ENCODE data around the gene UQCC5. TPM values are rescaled to one million over a fixed set of nuclear protein-coding genes. Genes with fewer than 3 reads are reported as not detected.
"Not testable (repeated sequence)": the region's sequence is repeated elsewhere in the genome, so short reads cannot be mapped to it uniquely, and the experiment has no call there.

Gene UQCC5
- total and polyA plus RNA-seq, 4 donors, result 4.5 to 14.0 (median 8.1) TPM

- peak overlapping the region in 1 of 2 donors; percentile 49 for H3K27ac ChIP-seq (ENCODE audit: low read depth in 1 of 2, low read length in 2 of 2)
- WGBS, 2 donors, result 75 to 81% methylated on average over 9 of the region's 9 CpGs
- ATAC-seq (ENCODE audit: low FRiP score) (no peak), DNase-seq (peak; percentile 42 to 51)
- H3K4me3 ChIP-seq (ENCODE audit: low read length in 2 of 2), result no peak overlapping the region
- no peaks in the 10 kb centered on the region for H3K4me1 ChIP-seq (ENCODE audit: control insufficient read depth in 1 of 2, insufficient read depth in 2 of 2, low read length in 2 of 2)
- H3K27me3 ChIP-seq (ENCODE audit: control insufficient read depth in 1 of 2, insufficient read depth in 2 of 2, low read length in 1 of 2), result no peaks in the 10 kb centered on the region
- no peaks in the 10 kb centered on the region for H3K9me3 ChIP-seq (ENCODE audit: control insufficient read depth, low read length)
- intact Hi-C loops (cut with DNase I), result loop anchor here (5.0 kb wide), 2 partner anchors 39 to 54 kb away; no protein-coding TSS in a partner anchor
- H3K36me3 ChIP-seq (ENCODE audit: control insufficient read depth in 1 of 2, insufficient read depth in 2 of 2, low read length in 1 of 2), result no peaks in the 10 kb centered on the region
These were observed 10.5 kb upstream of the UQCC5 start for GRCh38 chr3:52525680-52526561.

DNA sequence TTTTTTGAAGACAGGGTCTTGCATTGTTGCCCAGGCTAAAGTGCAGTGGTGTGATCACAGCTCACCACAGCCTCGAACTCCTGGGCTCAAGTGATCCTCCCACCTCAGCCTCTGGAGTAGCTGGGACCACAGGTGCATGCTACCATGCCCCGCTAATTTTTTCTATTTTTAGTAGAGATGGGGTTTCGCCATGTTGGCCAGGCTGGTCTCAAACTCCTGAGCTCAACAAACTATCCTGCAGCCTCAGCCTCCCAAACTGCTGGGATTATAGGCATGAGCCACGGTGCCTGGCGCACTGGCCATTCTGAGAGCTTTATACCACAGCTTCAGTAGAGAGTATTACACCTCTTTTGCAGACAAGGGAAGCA lies 9.8 kb upstream of the UQCC5 start:
- WGBS, 2 donors, result 92 to 94% methylated on average over 5 of the region's 5 CpGs
- not testable (repeated sequence) for ATAC-seq (ENCODE audit: low FRiP score); DNase-seq; H3K36me3 ChIP-seq (ENCODE audit: control insufficient read depth in 1 of 2, insufficient read depth in 2 of 2, low read length in 1 of 2); H3K4me1 ChIP-seq (ENCODE audit: control insufficient read depth in 1 of 2, insufficient read depth in 2 of 2, low read length in 2 of 2); H3K4me3 ChIP-seq (ENCODE audit: low read length in 2 of 2); H3K27me3 ChIP-seq (ENCODE audit: control insufficient read depth in 1 of 2, insufficient read depth in 2 of 2, low read length in 1 of 2); H3K9me3 ChIP-seq (ENCODE audit: control insufficient read depth, low read length); H3K27ac ChIP-seq (ENCODE audit: low read depth in 1 of 2, low read length in 2 of 2)
- intact Hi-C loops (cut with DNase I), result loop anchor here (5.0 kb wide), 2 partner anchors 39 to 54 kb away; no protein-coding TSS in a partner anchor

DNA sequence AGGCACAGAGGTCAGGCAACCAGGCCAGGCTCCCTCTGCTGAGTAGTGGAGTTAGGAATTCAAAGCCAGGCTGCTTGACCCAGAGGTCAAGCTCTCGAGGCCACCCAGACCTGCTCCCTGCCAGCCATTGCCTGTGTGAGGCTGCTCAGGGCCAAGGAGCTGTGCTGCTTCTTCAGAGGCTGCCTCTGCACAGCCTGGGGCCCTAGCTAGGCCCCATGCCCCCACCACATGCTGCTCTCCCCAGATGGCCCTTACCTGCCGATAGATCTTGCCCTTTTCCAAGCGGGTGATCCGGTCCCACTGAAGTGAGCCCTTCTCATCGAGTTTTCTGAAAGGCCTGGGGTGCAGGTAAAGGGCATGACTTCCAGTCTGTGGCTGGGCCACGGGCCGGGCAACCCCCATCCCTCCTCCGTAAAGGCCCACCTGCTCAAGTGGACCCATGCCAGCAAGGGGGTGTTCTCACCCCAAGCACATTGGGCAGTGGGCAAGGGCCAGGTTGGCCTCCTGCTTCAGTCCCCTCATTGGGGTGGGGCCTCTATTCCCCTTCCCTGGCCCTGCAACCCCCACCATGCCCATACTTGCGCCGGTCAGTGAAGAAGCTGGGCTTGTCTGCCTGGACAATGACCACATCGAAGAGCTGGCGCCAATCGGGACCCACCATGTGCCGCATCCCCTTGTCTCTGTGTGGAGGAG lies 9.2 kb upstream of the UQCC5 start:
- WGBS, 2 donors, result 94% methylated on average over 14 of the region's 14 CpGs
- Histone ChIP-seq H3K27ac (ENCODE audit: low read depth in 1 of 2, low read length in 2 of 2) (no peak overlapping the region), H3K4me3 (ENCODE audit: low read length in 2 of 2) (no peak overlapping the region), H3K9me3 (ENCODE audit: control insufficient read depth, low read length) (no peaks in the 10 kb centered on the region), H3K36me3 (ENCODE audit: control insufficient read depth in 1 of 2, insufficient read depth in 2 of 2, low read length in 1 of 2) (no peaks in the 10 kb centered on the region), H3K4me1 (ENCODE audit: control insufficient read depth in 1 of 2, insufficient read depth in 2 of 2, low read length in 2 of 2) (no peaks in the 10 kb centered on the region), H3K27me3 (ENCODE audit: control insufficient read depth in 1 of 2, insufficient read depth in 2 of 2, low read length in 1 of 2) (no peaks in the 10 kb centered on the region)
- no peak for ATAC-seq (ENCODE audit: low FRiP score)
- intact Hi-C loops (cut with DNase I), result loop anchor here (5.0 kb wide), 2 partner anchors 40 to 55 kb away; no protein-coding TSS in a partner anchor
- DNase-seq, result peak; percentile 46 to 70

DNA sequence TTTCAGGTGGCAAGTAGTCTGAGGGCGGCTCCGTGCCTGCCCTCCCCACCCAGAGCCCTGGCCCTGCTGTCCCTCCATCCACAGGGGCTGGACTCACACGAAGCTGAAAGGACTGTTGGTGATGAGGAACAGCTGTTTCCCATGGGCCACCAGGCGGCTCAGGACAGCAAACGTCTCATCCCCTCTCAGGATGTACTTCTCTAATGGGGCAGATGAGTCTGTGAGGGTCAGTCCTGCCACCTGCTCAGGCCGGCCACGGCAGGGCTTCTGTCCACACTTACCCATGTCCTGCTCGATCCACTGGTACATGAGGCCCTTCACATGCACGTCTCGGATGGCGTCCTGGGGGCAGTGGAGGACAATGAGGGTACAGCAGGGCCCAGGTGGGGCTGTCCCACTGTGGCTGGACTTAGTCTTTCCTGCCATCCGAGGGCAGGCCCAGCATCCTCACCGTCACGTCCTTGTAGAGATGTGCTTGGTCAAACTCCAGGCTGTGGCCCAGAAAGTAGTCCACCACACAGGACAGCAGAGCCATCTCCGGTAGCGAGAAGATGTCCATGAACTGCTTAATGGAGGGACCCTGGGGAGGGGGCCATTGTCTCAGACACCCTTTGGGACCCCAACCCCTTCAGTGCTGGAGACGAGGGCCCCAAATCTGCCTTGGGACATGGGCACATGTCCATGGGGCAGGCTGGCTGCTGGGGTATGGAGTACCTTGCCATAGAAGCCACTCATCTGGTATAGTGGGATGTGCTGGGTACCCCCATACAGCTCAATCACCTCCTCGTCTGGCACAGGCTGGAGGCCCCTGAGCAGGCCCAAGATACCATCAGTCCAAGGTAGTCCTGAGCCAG lies 8.4 kb upstream of the UQCC5 start:
- no peaks in the 10 kb centered on the region for H3K4me1 ChIP-seq (ENCODE audit: control insufficient read depth in 1 of 2, insufficient read depth in 2 of 2, low read length in 2 of 2)
- no peak overlapping the region for H3K4me3 ChIP-seq (ENCODE audit: low read length in 2 of 2)
- no peaks in the 10 kb centered on the region for H3K9me3 ChIP-seq (ENCODE audit: control insufficient read depth, low read length)
- intact Hi-C loops (cut with DNase I), result loop anchor here (5.0 kb wide), 2 partner anchors 41 to 56 kb away; no protein-coding TSS in a partner anchor
- H3K36me3 ChIP-seq (ENCODE audit: control insufficient read depth in 1 of 2, insufficient read depth in 2 of 2, low read length in 1 of 2), result no peaks in the 10 kb centered on the region
- WGBS, 2 donors, result 80 to 83% methylated on average over 18 of the region's 18 CpGs
- H3K27ac ChIP-seq (ENCODE audit: low read depth in 1 of 2, low read length in 2 of 2), result no peak overlapping the region
- H3K27me3 ChIP-seq (ENCODE audit: control insufficient read depth in 1 of 2, insufficient read depth in 2 of 2, low read length in 1 of 2), result no peaks in the 10 kb centered on the region
- DNase-seq, result peak; percentile 45 to 69
- no peak for ATAC-seq (ENCODE audit: low FRiP score)

DNA sequence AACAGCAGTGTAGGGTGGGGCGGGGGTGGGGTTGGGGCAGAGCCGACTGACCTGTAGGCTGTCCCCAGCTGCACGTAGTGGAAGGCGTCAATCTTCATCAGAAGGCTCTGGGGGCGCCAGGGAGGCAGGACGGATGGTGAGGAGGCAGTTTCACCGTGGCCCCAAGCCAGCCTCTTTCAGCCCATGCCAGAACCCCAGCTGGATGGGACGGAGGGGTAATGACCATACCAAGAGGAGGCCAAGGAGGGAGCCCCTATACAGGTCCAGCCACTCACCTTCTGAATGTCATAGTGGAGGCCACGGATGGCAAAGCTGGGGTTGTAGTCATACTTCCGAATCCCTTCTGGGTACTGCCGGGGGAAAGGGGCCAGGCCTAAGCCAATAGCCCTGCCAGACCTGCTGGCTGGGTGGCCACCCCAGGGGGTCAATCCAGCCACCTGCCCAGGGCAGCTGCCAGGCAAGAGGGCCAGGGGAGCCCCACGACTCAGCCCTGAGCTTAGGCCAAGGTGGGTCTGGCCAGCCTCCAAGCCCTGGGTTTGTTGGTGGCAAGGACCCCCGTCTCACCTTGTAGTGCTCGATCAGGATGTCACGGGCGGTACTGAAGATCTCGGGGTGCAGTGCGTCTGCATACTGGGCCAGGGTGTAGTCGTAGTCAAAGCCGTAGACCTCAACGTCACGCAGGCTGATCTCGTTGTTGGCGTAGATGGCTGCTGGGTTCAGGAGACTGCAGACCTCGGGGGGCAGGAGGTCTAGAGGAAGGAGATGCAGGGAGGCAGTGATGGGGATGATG lies 7.6 kb upstream of the UQCC5 start:
- no peaks in the 10 kb centered on the region for H3K36me3 ChIP-seq (ENCODE audit: control insufficient read depth in 1 of 2, insufficient read depth in 2 of 2, low read length in 1 of 2)
- H3K4me1 ChIP-seq (ENCODE audit: control insufficient read depth in 1 of 2, insufficient read depth in 2 of 2, low read length in 2 of 2), result no peaks in the 10 kb centered on the region
- 81 to 84% methylated on average over 25 of the region's 25 CpGs for WGBS, 2 donors
- DNase-seq (peak; percentile 48 to 76), ATAC-seq (ENCODE audit: low FRiP score) (no peak)
- H3K9me3 ChIP-seq (ENCODE audit: control insufficient read depth, low read length), result no peaks in the 10 kb centered on the region
- no peak overlapping the region for H3K27ac ChIP-seq (ENCODE audit: low read depth in 1 of 2, low read length in 2 of 2)
- no peaks in the 10 kb centered on the region for H3K27me3 ChIP-seq (ENCODE audit: control insufficient read depth in 1 of 2, insufficient read depth in 2 of 2, low read length in 1 of 2)
- intact Hi-C loops (cut with DNase I), result loop anchor here (5.0 kb wide), 2 partner anchors 41 to 56 kb away; no protein-coding TSS in a partner anchor
- no peak overlapping the region for H3K4me3 ChIP-seq (ENCODE audit: low read length in 2 of 2)

DNA sequence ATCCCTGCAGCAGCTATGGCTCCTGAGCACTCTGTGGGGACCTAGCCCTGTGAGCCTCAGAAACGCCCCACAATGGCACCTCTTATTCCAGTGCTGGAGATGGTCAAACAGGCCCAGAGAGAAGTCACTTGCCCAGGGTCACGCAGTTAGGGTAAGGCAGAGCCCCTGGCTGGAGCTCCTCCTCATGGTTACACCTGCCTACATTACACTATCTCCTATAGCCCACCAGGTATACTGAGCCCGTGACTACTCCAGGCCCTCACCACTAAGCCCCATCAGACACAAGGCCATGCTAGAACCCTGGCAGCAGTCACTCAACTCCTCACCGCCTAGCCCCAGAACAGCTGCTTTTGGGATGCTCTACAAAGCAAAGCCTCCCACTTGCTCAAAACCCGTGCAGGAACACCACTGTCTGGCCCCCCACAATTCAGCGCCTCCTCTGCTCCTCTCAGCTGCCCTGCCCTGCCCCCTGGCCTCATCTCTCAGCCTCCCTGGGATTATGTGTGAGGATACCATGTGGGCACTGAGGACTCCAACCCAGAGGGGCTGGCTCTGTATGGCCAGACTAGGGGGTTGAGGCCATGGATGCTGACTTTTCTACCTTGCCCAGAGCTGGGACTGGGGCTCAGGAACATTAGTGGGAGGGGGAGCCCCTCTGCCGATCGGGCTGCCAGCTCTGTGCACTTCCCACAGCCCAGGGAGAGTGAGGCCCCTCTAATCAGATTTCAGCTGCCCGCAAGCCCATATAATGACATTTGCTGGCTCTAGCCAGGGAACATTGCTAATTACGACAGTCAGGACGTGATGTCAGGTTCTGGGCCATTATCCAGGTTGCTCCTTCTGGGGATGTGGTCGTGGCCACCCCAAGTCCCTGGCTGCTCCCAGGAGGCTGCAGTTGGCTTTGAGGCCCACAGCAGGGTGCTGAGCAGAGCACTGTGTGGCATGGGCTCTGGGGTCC lies 6.8 kb upstream of the UQCC5 start:
- Histone ChIP-seq H3K27ac (ENCODE audit: low read depth in 1 of 2, low read length in 2 of 2) (no peak overlapping the region), H3K9me3 (ENCODE audit: control insufficient read depth, low read length) (no peaks in the 10 kb centered on the region), H3K27me3 (ENCODE audit: control insufficient read depth in 1 of 2, insufficient read depth in 2 of 2, low read length in 1 of 2) (no peaks in the 10 kb centered on the region), H3K4me3 (ENCODE audit: low read length in 2 of 2) (no peak overlapping the region), H3K4me1 (ENCODE audit: control insufficient read depth in 1 of 2, insufficient read depth in 2 of 2, low read length in 2 of 2) (no peaks in the 10 kb centered on the region), H3K36me3 (ENCODE audit: control insufficient read depth in 1 of 2, insufficient read depth in 2 of 2, low read length in 1 of 2) (no peaks in the 10 kb centered on the region)
- WGBS, 2 donors, result 40 to 43% methylated on average over 12 of the region's 12 CpGs
- intact Hi-C loops (cut with DNase I), result loop anchor here (5.0 kb wide), 2 partner anchors 42 to 57 kb away; no protein-coding TSS in a partner anchor
- DNase-seq (peak; percentile 58 to 71), ATAC-seq (ENCODE audit: low FRiP score) (no peak)
